ENCODE results near the gene SGIP1. TPM values are rescaled to one million over a fixed set of nuclear protein-coding genes. Genes with fewer than 3 reads are reported as not detected.

SGIP1 gene
- total and polyA plus RNA-seq, 9 donors, result 0.91 to 7.0 (median 3.3) TPM

DNA sequence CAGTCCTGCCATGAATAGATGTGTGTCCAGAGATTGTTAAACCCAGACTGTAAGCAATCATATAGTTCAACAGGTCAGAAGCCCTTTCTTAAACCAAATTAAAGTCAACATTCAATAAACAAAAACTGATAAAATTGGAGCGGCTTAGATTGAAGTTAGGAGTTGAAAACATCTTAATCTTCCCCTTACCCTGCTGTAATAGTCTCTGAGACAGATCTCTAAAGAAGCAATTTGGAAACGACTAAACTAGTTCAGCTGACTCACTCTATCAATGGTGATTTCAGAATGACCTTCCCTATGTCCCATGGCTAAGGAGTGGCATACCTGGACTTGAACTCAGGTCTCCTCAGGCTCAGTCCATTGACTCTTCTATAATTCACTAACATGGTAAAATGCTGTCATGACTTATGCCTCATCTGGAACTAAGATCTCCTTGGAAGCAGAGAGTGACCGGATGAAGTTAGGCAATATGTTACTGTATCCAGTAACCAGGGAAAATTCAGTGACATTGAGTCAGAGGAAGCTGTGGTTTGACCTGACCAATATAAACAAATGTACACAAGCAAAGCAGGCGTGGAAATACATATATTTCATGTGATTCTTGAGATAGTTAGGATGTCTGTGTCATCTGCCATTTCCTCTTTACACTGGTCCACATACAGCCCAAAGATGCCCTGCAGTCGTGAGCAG is 30.1 kb downstream of the SGIP1 start:
- Histone ChIP-seq H3K36me3 (no peaks in the 10 kb centered on the region), H3K4me1 (ENCODE audit: insufficient read depth) (no peaks in the 10 kb centered on the region), H3K9me3 (no peaks in the 10 kb centered on the region), H3K27ac (no peak overlapping the region), H3K4me3 (no peak overlapping the region), H3K27me3 (no peaks in the 10 kb centered on the region)
- no peak for TF ChIP-seq EP300 (IDR thresholded peaks at IDR 0.05)
- no peak for TF ChIP-seq POLR2A (IDR thresholded peaks at IDR 0.05)
- TF ChIP-seq CTCF (IDR thresholded peaks at IDR 0.05), result no peak
- no peak for DNase-seq
- intact Hi-C loops (cut with DNase I), result no loop called here
- WGBS, 3 donors, result 60 to 64% (median 61%) methylated on average over 5 of the region's 5 CpGs

DNA sequence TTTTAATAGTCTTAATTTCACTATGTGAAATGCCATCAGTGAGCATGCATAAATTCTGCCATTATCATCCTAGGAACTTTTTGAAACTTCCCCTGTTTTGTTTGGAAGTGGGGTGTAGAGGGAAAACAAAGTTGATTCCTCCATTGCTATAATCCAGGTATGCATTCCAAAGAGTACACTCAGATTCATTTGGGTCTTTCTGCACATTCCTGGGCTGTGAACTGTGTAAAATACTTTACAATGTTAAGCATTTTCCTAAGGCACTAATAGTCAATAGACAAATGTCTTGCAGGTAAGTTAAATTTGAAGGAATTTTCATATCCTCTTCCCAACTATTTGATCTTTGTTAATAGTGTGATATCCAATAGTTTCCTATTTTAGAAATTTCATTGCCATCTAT is 36.2 kb downstream of the SGIP1 start:
- intact Hi-C loops (cut with DNase I), result no loop called here
- no peaks in the 10 kb centered on the region for H3K4me1 ChIP-seq (ENCODE audit: insufficient read depth)
- H3K27me3 ChIP-seq, result no peaks in the 10 kb centered on the region
- no peaks in the 10 kb centered on the region for H3K9me3 ChIP-seq
- H3K27ac ChIP-seq, result no peak overlapping the region
- no peaks in the 10 kb centered on the region for H3K36me3 ChIP-seq
- H3K4me3 ChIP-seq, result no peak overlapping the region
- no peak for DNase-seq
- TF ChIP-seq CTCF (IDR thresholded peaks at IDR 0.05), result no peak
- no peak for TF ChIP-seq EP300 (IDR thresholded peaks at IDR 0.05)
- no peak for TF ChIP-seq POLR2A (IDR thresholded peaks at IDR 0.05)

DNA sequence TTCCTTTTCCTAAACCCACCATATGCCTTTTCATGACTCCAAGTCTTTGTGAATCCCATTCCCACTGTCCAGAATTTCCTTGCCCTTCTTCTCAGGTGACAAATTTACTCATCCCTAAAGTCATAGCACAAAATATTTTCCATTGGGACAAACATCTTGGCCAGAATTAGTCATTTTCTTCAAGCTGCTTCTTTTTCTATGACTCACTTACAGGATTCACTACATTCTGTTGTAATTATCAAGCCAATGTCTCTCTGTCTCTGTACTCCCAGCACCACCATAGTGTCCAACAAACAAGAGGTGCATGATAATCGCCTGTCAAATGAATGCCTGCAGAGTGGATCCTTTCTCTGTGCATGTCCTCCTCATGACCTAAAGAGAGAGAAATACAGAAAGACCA is 37.8 kb downstream of the SGIP1 start:
- intact Hi-C loops (cut with DNase I), result no loop called here
- WGBS, 3 donors, result 27 to 92% (median 50%) methylated on average over 1 of the region's 1 CpG
- TF ChIP-seq CTCF (IDR thresholded peaks at IDR 0.05), result no peak
- Histone ChIP-seq H3K4me3 (no peak overlapping the region), H3K36me3 (no peaks in the 10 kb centered on the region), H3K4me1 (ENCODE audit: insufficient read depth) (no peaks in the 10 kb centered on the region), H3K9me3 (no peaks in the 10 kb centered on the region), H3K27me3 (no peaks in the 10 kb centered on the region), H3K27ac (no peak overlapping the region)
- no peak for DNase-seq

DNA sequence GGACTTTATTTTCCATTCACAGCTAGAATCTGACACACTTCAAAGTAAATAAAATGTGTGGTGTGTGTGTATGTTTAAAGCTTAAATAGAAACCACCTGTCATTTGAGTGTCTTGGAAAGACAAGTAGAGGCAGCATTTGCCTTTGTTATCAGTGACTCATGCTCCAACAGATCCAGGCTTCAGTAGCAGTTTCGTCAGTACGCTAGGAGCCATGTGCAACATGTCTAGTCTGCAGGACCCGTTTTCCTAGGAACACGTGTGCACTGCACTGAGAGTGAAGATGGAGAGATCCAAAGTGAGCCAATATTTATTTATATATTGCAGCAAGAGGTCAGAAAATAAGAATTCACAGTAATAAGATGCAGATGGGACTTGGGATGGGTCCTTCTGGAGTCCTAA is 41.8 kb downstream of the SGIP1 start:
- Histone ChIP-seq H3K27ac (no peak overlapping the region), H3K4me3 (no peak overlapping the region), H3K4me1 (ENCODE audit: insufficient read depth) (no peaks in the 10 kb centered on the region), H3K36me3 (no peaks in the 10 kb centered on the region), H3K9me3 (no peaks in the 10 kb centered on the region), H3K27me3 (no peaks in the 10 kb centered on the region)
- 15 to 25% (median 24%) methylated on average over 4 of the region's 4 CpGs for WGBS, 3 donors
- intact Hi-C loops (cut with DNase I), result no loop called here
- DNase-seq, result peak in 1 of 5 donors; percentile 29
- TF ChIP-seq POLR2A (IDR thresholded peaks at IDR 0.05), result no peak
- TF ChIP-seq EP300 (IDR thresholded peaks at IDR 0.05), result no peak

- no peak for TF ChIP-seq CTCF (IDR thresholded peaks at IDR 0.05)
- TF ChIP-seq EP300 (IDR thresholded peaks at IDR 0.05), result no peak
- Histone ChIP-seq H3K4me1 (ENCODE audit: insufficient read depth) (no peaks in the 10 kb centered on the region), H3K4me3 (no peak overlapping the region), H3K9me3 (no peaks in the 10 kb centered on the region), H3K36me3 (no peaks in the 10 kb centered on the region), H3K27me3 (no peaks in the 10 kb centered on the region), H3K27ac (no peak overlapping the region)
- intact Hi-C loops (cut with DNase I), result no loop called here
- peak in 1 of 5 donors; percentile 19 for DNase-seq
- 7 to 14% (median 9%) methylated on average over 1 of the region's 1 CpG for WGBS, 3 donors
Observed at GRCh38 chr1:66576645-66577044, 42.7 kb downstream of the SGIP1 start.
